Esophagus squamous epithelium (tissue), 4 donors: ENCODE results near the gene RIC8A.

ENCODE experiments used
- CTCF ChIP-seq, 6 experiments: fragments of 450-650 bp in 4 of 6; fragments of 200-600 bp in 2 of 6; sonication (generic) in 2 of 6; IDR thresholded peaks; one replicate each; pipeline ENCODE4 v1.5.1; 2016 to 2019; ENCODE audit warnings: antibody characterized with exemption in 6 of 6, mild to moderate bottlenecking in 4 of 6, moderate library complexity in 4 of 6
- POLR2A ChIP-seq, 4 donors: fragments of 450-650 bp; IDR thresholded peaks; one replicate each; pipeline ENCODE4 v1.6.1; 2017; ENCODE audit warnings: antibody characterized with exemption in 4 of 4, mild to moderate bottlenecking in 4 of 4, moderate library complexity in 3 of 4

GRCh38 chr11:221539-221938 lies 14.0 kb downstream of the RIC8A start:
- no peak for TF ChIP-seq CTCF (IDR thresholded peaks at IDR 0.05)
- no peak for TF ChIP-seq POLR2A (IDR thresholded peaks at IDR 0.05)
